CD14-positive monocyte (primary cell): ENCODE results near the gene SIGLEC12. TPM values are rescaled to one million over a fixed set of nuclear protein-coding genes. Genes with fewer than 3 reads are reported as not detected.

Source experiments
- DNase-seq, 3 donors: peaks; one replicate each; pipeline ENCODE4 v3.0.0-alpha.2; 2011 to 2022
- H2AFZ ChIP-seq: 2 replicates; pipeline ENCODE4 v1.6.0; 2012; ENCODE audit warnings: mild to moderate bottlenecking, low read depth, low read length, inconsistent platforms; ENCODE audit not compliant: insufficient read depth, poor library complexity, severe bottlenecking
- H3K27ac ChIP-seq, 2 donors: 1 replicate in 1 of 2; 2 replicates in 1 of 2; pipeline ENCODE4 v1.5.1; 2012 to 2013; ENCODE audit warnings: low read length in 2 of 2, control low read depth in 1 of 2, inconsistent platforms in 1 of 2, low read depth in 1 of 2, mild to moderate bottlenecking in 1 of 2
- H3K27me3 ChIP-seq, 2 donors: one replicate each; pipeline versions ENCODE4 v1.6.0 to v1.6.1; 2011 to 2013; ENCODE audit warnings: low read length in 2 of 2; ENCODE audit not compliant: control insufficient read depth in 2 of 2, insufficient read depth in 2 of 2
- H3K36me3 ChIP-seq, 2 donors: replicated peaks in 1 of 2; 1 replicate in 1 of 2; 2 replicates in 1 of 2; pipeline versions ENCODE4 v1.5.1 to v1.6.1; 2012 to 2013; ENCODE audit warnings: low read length in 2 of 2, control low read depth in 1 of 2, inconsistent platforms in 1 of 2, mild to moderate bottlenecking in 1 of 2; ENCODE audit not compliant: insufficient read depth in 2 of 2, control insufficient read depth in 1 of 2
- H3K4me1 ChIP-seq, 2 donors: 1 replicate in 1 of 2; 2 replicates in 1 of 2; pipeline versions ENCODE4 v1.5.1 to v1.6.1; 2012 to 2013; ENCODE audit warnings: low read length in 2 of 2, control low read depth in 1 of 2, inconsistent platforms in 1 of 2, mild to moderate bottlenecking in 1 of 2, moderate library complexity in 1 of 2; ENCODE audit not compliant: insufficient read depth in 2 of 2, control insufficient read depth in 1 of 2
- H3K4me2 ChIP-seq: replicated peaks from 2 replicates; pipeline ENCODE3; 2012; ENCODE audit warnings: low read length, moderate library complexity, mild to moderate bottlenecking; ENCODE audit not compliant: poor library complexity, severe bottlenecking; ENCODE audit errors: extremely low read depth
- H3K4me3 ChIP-seq, 3 experiments: fragments of 200-600 bp in 1 of 3; sonication (generic) in 1 of 3; replicated peaks in 1 of 3; 1 replicate in 2 of 3; 2 replicates in 1 of 3; pipeline ENCODE4 v1.5.1; 2011 to 2013; ENCODE audit warnings: low read length in 3 of 3, mild to moderate bottlenecking in 3 of 3, control low read depth in 2 of 3, low read depth in 2 of 3, inconsistent platforms in 1 of 3, moderate library complexity in 1 of 3
- H3K79me2 ChIP-seq: 2 replicates; pipeline ENCODE4 v1.6.0; 2012; ENCODE audit warnings: mild to moderate bottlenecking, control low read depth, inconsistent platforms, low read length, moderate library complexity; ENCODE audit not compliant: insufficient read depth
- H3K9ac ChIP-seq: 2 replicates; pipeline ENCODE4 v1.6.0; 2017; ENCODE audit warnings: low read length, mild to moderate bottlenecking; ENCODE audit not compliant: insufficient read depth, poor library complexity, severe bottlenecking
- H3K9me3 ChIP-seq, 2 donors: replicated peaks in 1 of 2; 1 replicate in 1 of 2; 2 replicates in 1 of 2; pipeline versions ENCODE4 v1.5.1 to v1.6.1; 2012 to 2013; ENCODE audit warnings: low read length in 2 of 2, control low read depth in 1 of 2; ENCODE audit not compliant: control insufficient read depth in 1 of 2, insufficient read depth in 1 of 2
- H4K20me1 ChIP-seq: 2 replicates; pipeline ENCODE4 v1.6.0; 2012; ENCODE audit warnings: mild to moderate bottlenecking, low read length, control low read depth, moderate library complexity; ENCODE audit not compliant: insufficient read depth
- H3K27ac Mint-ChIP-seq, 7 donors: one replicate each; pipeline ENCODE4 v1.8.0; 2020; ENCODE audit warnings: mild to moderate bottlenecking in 7 of 7, mixed read lengths in 7 of 7, moderate library complexity in 6 of 7, inconsistent platforms in 2 of 7
- H3K27me3 Mint-ChIP-seq, 3 donors: one replicate each; pipeline ENCODE4 v1.8.0; 2021 to 2022; ENCODE audit warnings: low read depth in 3 of 3, mild to moderate bottlenecking in 3 of 3, mixed read lengths in 3 of 3, moderate library complexity in 3 of 3, inconsistent platforms in 1 of 3
- H3K36me3 Mint-ChIP-seq, 2 donors: one replicate each; pipeline ENCODE4 v1.8.0; 2020; ENCODE audit warnings: mixed read lengths in 2 of 2, inconsistent platforms in 1 of 2, mild to moderate bottlenecking in 1 of 2
- H3K4me1 Mint-ChIP-seq: one replicate; pipeline ENCODE4 v1.8.0; 2020; ENCODE audit warnings: mild to moderate bottlenecking, mixed read lengths
- H3K4me3 Mint-ChIP-seq, 2 donors: one replicate each; pipeline ENCODE4 v1.8.0; 2020; ENCODE audit warnings: mild to moderate bottlenecking in 2 of 2, mixed read lengths in 2 of 2, moderate library complexity in 1 of 2
- H3K9me3 Mint-ChIP-seq, 7 donors: one replicate each; pipeline ENCODE4 v1.8.0; 2020 to 2022; ENCODE audit warnings: mixed read lengths in 7 of 7, mild to moderate bottlenecking in 6 of 7, moderate library complexity in 6 of 7, inconsistent platforms in 2 of 7
- WGBS: methylation state at CpG from one replicate; pipeline ENCODE4 v1.1.5; 2013; ENCODE audit warnings: missing lambda C conversion rate; ENCODE audit not compliant: insufficient coverage; 5-methylcytosine and 5-hydroxymethylcytosine counted together
- intact Hi-C, 2 donors: fragments of 100-400 bp; cut with micrococcal nuclease; formaldehyde crosslinking; loops; one replicate each; pipeline versions ENCODE4 v1.15.0 to v1.15.1; 2023
- polyA plus RNA-seq, 3 donors: library from polyadenylated mRNA; depleted of rRNA in 1 of 3; unstranded in 2 of 3; stranded (reverse) in 1 of 3; fragments of 300-500 nt in 2 of 3; fragments of >200 nt in 1 of 3; fragmentation: Illumina TruSeq in 2 of 3; gene quantifications; 1 replicate in 2 of 3; 2 replicates in 1 of 3; pipeline ENCODE4 v1.2.3, GENCODE V29; 2012 to 2021
- TF ChIP-seq, protein P1 (sequence below): fragments of 200-600 bp; IDR thresholded peaks from one replicate; pipeline ENCODE4 v1.8.0; 2022; ENCODE audit warnings: antibody characterized with exemption, mild to moderate bottlenecking

The SIGLEC12 gene
- polyA plus RNA-seq, 3 donors: 0.24 to 1.8 (median 1.3) TPM

DNA sequence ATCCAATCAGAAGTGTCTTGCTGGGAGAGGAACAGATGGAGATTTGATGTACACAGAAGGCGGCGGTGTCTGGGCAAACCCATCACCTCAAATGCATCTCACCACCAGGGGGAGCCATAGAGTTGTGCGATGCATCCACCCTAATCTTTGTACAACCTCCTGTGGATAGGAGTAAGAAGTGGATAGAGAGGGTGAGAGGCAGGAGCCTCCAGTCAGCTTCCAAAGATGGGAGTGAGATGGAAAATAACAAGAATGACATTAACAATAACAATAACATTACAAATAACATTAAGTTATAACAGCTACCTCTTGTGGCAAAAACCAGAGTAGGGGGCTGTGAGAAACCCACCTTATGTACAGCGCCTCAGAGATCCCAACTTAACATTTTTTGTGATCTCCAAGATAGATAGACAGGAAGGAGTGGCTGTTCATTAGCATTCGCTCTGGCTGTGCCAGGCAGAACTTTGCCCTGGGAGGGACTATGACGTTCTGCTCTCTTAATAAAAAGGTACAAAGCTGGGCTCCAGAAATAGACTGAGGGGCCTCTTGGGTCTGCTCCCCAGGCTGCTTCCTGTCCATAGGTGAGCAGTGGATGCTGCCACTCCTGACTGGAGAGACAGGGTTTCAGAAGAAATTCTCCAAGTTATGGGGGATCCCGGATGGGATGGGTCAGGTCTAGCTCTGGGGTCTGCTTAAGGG lies 28.4 kb downstream of the SIGLEC12 start:
- H3K27ac Mint-ChIP-seq: no peak overlapping the region

DNA sequence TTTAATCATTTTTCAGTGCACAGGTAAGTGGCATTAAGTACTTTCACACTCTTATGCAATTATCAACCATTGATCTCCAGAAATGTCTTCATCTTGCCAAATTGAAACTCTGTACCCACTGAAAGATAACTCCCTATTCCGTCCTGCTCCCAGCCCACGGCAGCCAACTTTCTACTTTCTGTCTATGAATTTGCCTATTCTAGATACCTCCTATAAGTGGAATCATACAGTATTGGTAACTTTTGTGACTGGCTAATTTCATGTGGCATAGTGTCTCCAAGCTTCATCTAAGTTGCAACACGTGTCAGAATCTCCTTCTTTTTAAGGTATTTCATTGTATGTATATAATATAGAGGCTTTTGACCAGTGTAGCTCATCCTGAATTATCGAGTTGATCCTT lies 29.0 kb downstream of the SIGLEC12 start:
- peaks cover 0 to 2% of the 10 kb centered on the region in 2 donors for H3K9me3 ChIP-seq
- WGBS: no CpG with 5 or more reads among the region's 4 CpGs
- intact Hi-C loops: loop anchor here (1.0 to 5.0 kb wide), 5 partner anchors 42 to 190 kb away; no protein-coding TSS in a partner anchor
- H3K9ac ChIP-seq: no peak overlapping the region
- peaks cover 3 to 5% (median 4%) of the 10 kb centered on the region in 7 donors for H3K9me3 Mint-ChIP-seq
- no peaks in the 10 kb centered on the region for H3K27me3 ChIP-seq
- no peak overlapping the region for H3K4me3 ChIP-seq
- H3K4me1 Mint-ChIP-seq: peaks cover 15% of the 10 kb centered on the region
- H4K20me1 ChIP-seq: no peaks in the 10 kb centered on the region
- H3K27me3 Mint-ChIP-seq: peaks cover 12 to 21% (median 14%) of the 10 kb centered on the region in 3 donors
- TF ChIP-seq, protein P1, sequence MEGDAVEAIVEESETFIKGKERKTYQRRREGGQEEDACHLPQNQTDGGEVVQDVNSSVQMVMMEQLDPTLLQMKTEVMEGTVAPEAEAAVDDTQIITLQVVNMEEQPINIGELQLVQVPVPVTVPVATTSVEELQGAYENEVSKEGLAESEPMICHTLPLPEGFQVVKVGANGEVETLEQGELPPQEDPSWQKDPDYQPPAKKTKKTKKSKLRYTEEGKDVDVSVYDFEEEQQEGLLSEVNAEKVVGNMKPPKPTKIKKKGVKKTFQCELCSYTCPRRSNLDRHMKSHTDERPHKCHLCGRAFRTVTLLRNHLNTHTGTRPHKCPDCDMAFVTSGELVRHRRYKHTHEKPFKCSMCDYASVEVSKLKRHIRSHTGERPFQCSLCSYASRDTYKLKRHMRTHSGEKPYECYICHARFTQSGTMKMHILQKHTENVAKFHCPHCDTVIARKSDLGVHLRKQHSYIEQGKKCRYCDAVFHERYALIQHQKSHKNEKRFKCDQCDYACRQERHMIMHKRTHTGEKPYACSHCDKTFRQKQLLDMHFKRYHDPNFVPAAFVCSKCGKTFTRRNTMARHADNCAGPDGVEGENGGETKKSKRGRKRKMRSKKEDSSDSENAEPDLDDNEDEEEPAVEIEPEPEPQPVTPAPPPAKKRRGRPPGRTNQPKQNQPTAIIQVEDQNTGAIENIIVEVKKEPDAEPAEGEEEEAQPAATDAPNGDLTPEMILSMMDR: no peak
- no peak for DNase-seq
- no peaks in the 10 kb centered on the region for H3K36me3 ChIP-seq
- peaks cover 0 to 3% of the 10 kb centered on the region in 2 donors for H3K36me3 Mint-ChIP-seq
- peaks cover 10% of the 10 kb centered on the region in 2 donors for H3K4me1 ChIP-seq
- H3K27ac Mint-ChIP-seq: no peak overlapping the region
- no peak overlapping the region for H3K4me2 ChIP-seq
- H2AFZ ChIP-seq: no peak overlapping the region
- no peak overlapping the region for H3K27ac ChIP-seq
- H3K79me2 ChIP-seq: no peaks in the 10 kb centered on the region
- H3K4me3 Mint-ChIP-seq: no peak overlapping the region

More for the DNA sequence above, 28.4 kb downstream of the SIGLEC12 start:
- peak; percentile 76 to 80 (median 78) for DNase-seq
- Histone ChIP-seq H3K9ac (no peak overlapping the region), H3K9me3 (peaks cover 0 to 2% of the 10 kb centered on the region in 2 donors), H3K36me3 (no peaks in the 10 kb centered on the region), H3K27me3 (no peaks in the 10 kb centered on the region), H4K20me1 (no peaks in the 10 kb centered on the region), H3K27ac (no peak overlapping the region), H2AFZ (no peak overlapping the region), H3K4me3 (no peak overlapping the region), H3K4me1 (peaks cover 5 to 6% of the 10 kb centered on the region in 2 donors), H3K4me2 (no peak overlapping the region), H3K79me2 (no peaks in the 10 kb centered on the region)
- H3K4me3 Mint-ChIP-seq: no peak overlapping the region
- peaks cover 3 to 5% (median 4%) of the 10 kb centered on the region in 7 donors for H3K9me3 Mint-ChIP-seq
- intact Hi-C loops: loop anchor here (1.0 to 5.0 kb wide), 5 partner anchors 41 to 189 kb away; no protein-coding TSS in a partner anchor
- peaks cover 10% of the 10 kb centered on the region for H3K4me1 Mint-ChIP-seq
- H3K27me3 Mint-ChIP-seq: peaks cover 14 to 25% (median 17%) of the 10 kb centered on the region in 3 donors
- TF ChIP-seq, protein P1: peak; percentile 94
- WGBS: 42% methylated on average over 2 of the region's 7 CpGs
- H3K36me3 Mint-ChIP-seq: peaks cover 0 to 3% of the 10 kb centered on the region in 2 donors
